ENCODE data around the gene RCOR2. TPM values are rescaled to one million over a fixed set of nuclear protein-coding genes. Genes with fewer than 3 reads are reported as not detected.

The RCOR2 gene
- total and polyA plus RNA-seq, 2 of the 4 experiments (the other 2 are of a cell fraction) = 0.90 to 2.0 TPM

- Histone ChIP-seq H3K4me1 (ENCODE audit: control insufficient read depth, insufficient read depth, low read length) (peaks cover 8% of the 10 kb centered on the region), H3K23ac (ENCODE audit: low read depth, low read length) (no peak overlapping the region), H2AK5ac (ENCODE audit: low read depth, low read length) (no peak overlapping the region), H3K4me2 (ENCODE audit: low read depth, low read length) (no peak overlapping the region), H3K27me3 (ENCODE audit: control insufficient read depth, insufficient read depth, low read length) (no peaks in the 10 kb centered on the region), H2BK15ac (ENCODE audit: low read depth, low read length) (no peak overlapping the region), H3K9me1 (ENCODE audit: insufficient read depth, low read length) (peaks cover 37% of the 10 kb centered on the region), H3K4ac (ENCODE audit: low read depth, low read length) (no peak overlapping the region), H4K5ac (ENCODE audit: low read depth, low read length) (no peak overlapping the region), H3K9me3 (ENCODE audit: control insufficient read depth, insufficient read depth, low read length) (no peaks in the 10 kb centered on the region), H2BK120ac (ENCODE audit: low read depth, low read length) (no peak overlapping the region), H4K20me1 (ENCODE audit: insufficient read depth, low read length) (peaks cover 81% of the 10 kb centered on the region), H3K36me3 (ENCODE audit: control insufficient read depth, insufficient read depth, low read length) (peaks cover 7% of the 10 kb centered on the region; the same call in 1 of the 2 replicates), H3K56ac (ENCODE audit: extremely low read depth, insufficient read depth, low read length) (no peak overlapping the region), H2BK20ac (ENCODE audit: low read depth, low read length) (no peak overlapping the region), H3K9ac (ENCODE audit: low read depth, low read length) (no peak overlapping the region), H3K4me3 (ENCODE audit: insufficient read depth, low read depth, low read length) (no peak overlapping the region), H2AFZ (replicated peaks; ENCODE audit: low read length, poor library complexity) (no peak overlapping the region), H3K79me1 (ENCODE audit: low read depth in 1 of 2, low read length in 2 of 2) (peaks cover 42 to 86% of the 10 kb centered on the region in 2 experiments), H2AK9ac (replicated peaks; ENCODE audit: low read depth, low read length, poor library complexity) (no peak overlapping the region), H3K27ac (ENCODE audit: insufficient read depth, low read length) (no peak overlapping the region), H2BK5ac (ENCODE audit: low read depth, low read length, poor library complexity, severe bottlenecking) (no peak overlapping the region), H3K14ac (replicated peaks; ENCODE audit: low read depth, low read length) (no peak overlapping the region), H4K91ac (ENCODE audit: insufficient read depth, low read depth, low read length) (no peak overlapping the region), H4K8ac (ENCODE audit: low read depth in 2 of 2, low read length in 2 of 2) (no peak overlapping the region), H3K18ac (ENCODE audit: low read depth, low read length) (no peak overlapping the region)
- TF ChIP-seq USF2 (IDR thresholded peaks at IDR 0.05; ENCODE audit: low read depth, low read length) (no peak), RAD21 (IDR thresholded peaks at IDR 0.05; ENCODE audit: low read length) (no peak), MAZ (IDR thresholded peaks at IDR 0.05; ENCODE audit: borderline replicate concordance, low read depth, low read length) (no peak), CEBPB (IDR thresholded peaks at IDR 0.05; ENCODE audit: low read depth, low read length) (no peak), POLR2A (IDR thresholded peaks at IDR 0.05; ENCODE audit: low read depth, low read length) (no peak), NFE2L2 (IDR thresholded peaks at IDR 0.05; ENCODE audit: low read depth, low read length) (no peak), RFX5 (IDR thresholded peaks at IDR 0.05; ENCODE audit: low read depth, low read length) (no peak), CTCF (conservative IDR thresholded peaks at IDR 0.05; ENCODE audit: low read depth, low read length) (no peak), BHLHE40 (IDR thresholded peaks at IDR 0.05; ENCODE audit: low read depth, low read length) (no peak), SMC3 (IDR thresholded peaks at IDR 0.05; ENCODE audit: low read depth, low read length) (no peak), MAFK (IDR thresholded peaks at IDR 0.05; ENCODE audit: low read depth, low read length) (no peak), FOS (IDR thresholded peaks at IDR 0.05; ENCODE audit: low read depth, low read length) (no peak), MXI1 (IDR thresholded peaks at IDR 0.05; ENCODE audit: borderline replicate concordance, low read depth, low read length) (no peak), RCOR1 (IDR thresholded peaks at IDR 0.05; ENCODE audit: insufficient replicate concordance, low read length) (no peak), CHD1 (IDR thresholded peaks at IDR 0.05; ENCODE audit: low read depth, low read length) (no peak), ELK1 (IDR thresholded peaks at IDR 0.05; ENCODE audit: borderline replicate concordance, low read depth, low read length) (no peak)
- no peak for ATAC-seq (ENCODE audit: low read depth)
- 83% methylated on average over 3 of the region's 7 CpGs; no CpG with 5 or more reads in 1 of the 2 experiments for WGBS, 2 experiments (ENCODE audit: extremely low coverage in 2 of 2, insufficient read length in 1 of 2)
- intact Hi-C loops (cut with micrococcal nuclease) = no loop called here
- no peak for DNase-seq
- in situ Hi-C loops (cut with MboI; ENCODE audit: low sequenced_read_pairs) = no loop called here
- dilution Hi-C loops (cut with HindIII; ENCODE audit: low sequenced_read_pairs, unreplicated experiment) = no loop called here
- ChIA-PET CTCF (interaction anchor here (1.4 kb wide), 1 partner anchor 27 kb away, joined by 3 read pairs; the partner anchor contains the start of gene RCOR2), POLR2A (ENCODE audit: unreplicated experiment) (no interaction called here)
- BruUV-seq (replicated peaks) = no TSS peak
Observed at GRCh38 chr11:63890368-63890767, 26.6 kb downstream of the RCOR2 start.
